Measurements from ENCODE around the gene CARM1.

- TF ChIP-seq RBM39 (IDR thresholded peaks at IDR 0.05; ENCODE audit: low read depth, low read length, poor library complexity, severe bottlenecking) (no peak), HNF4G (IDR thresholded peaks at IDR 0.05; ENCODE audit: borderline replicate concordance, low read depth, low read length) (no peak), HNF4G (CRISPR knock-in tag; IDR thresholded peaks at IDR 0.05; ENCODE audit: borderline replicate concordance, low read depth) (no peak)
Measured at GRCh38 chr19:10899151-10899653, 27.8 kb downstream of the CARM1 start.
